Lung (tissue), 12 donors: Measurements from ENCODE around the gene PHOX2B. TPM values are rescaled to one million over a fixed set of nuclear protein-coding genes. Genes with fewer than 3 reads are reported as not detected.

Source experiments
- ATAC-seq: fragments of 200-7000 bp; cut with Tn5 transposase; one replicate; pipeline ENCODE4 v1.9.1; 2020; ENCODE audit warnings: moderate number of reproducible peaks; ENCODE audit not compliant: insufficient read depth, low FRiP score
- DNase-seq, 3 donors: peaks; one replicate each; pipeline ENCODE4 v3.0.0-alpha.2; 2013 to 2017
- H3K27ac ChIP-seq, 2 donors: one replicate each; pipeline ENCODE4 v1.5.1; 2013; ENCODE audit warnings: mild to moderate bottlenecking in 2 of 2, moderate library complexity in 2 of 2, control low read depth in 1 of 2, inconsistent platforms in 1 of 2, low read depth in 1 of 2, low read length in 1 of 2
- H3K27me3 ChIP-seq, 3 donors: one replicate each; pipeline ENCODE4 v1.5.1; 2013; ENCODE audit warnings: low read length in 2 of 3; ENCODE audit not compliant: control insufficient read depth in 3 of 3, insufficient read depth in 3 of 3
- H3K36me3 ChIP-seq, 4 donors: one replicate each; pipeline ENCODE4 v1.5.1; 2013; ENCODE audit warnings: low read length in 4 of 4, mild to moderate bottlenecking in 1 of 4, moderate library complexity in 1 of 4; ENCODE audit not compliant: control insufficient read depth in 4 of 4, insufficient read depth in 4 of 4
- H3K4me1 ChIP-seq, 5 donors: one replicate each; pipeline ENCODE4 v1.5.1; 2013; ENCODE audit warnings: low read length in 5 of 5, mild to moderate bottlenecking in 2 of 5, moderate library complexity in 1 of 5; ENCODE audit not compliant: control insufficient read depth in 5 of 5, insufficient read depth in 5 of 5
- H3K4me3 ChIP-seq: one replicate; pipeline ENCODE4 v1.5.1; 2013; ENCODE audit warnings: mild to moderate bottlenecking, control low read depth, moderate library complexity
- H3K9ac ChIP-seq, 2 donors: one replicate each; pipeline ENCODE4 v1.5.1; 2013; ENCODE audit warnings: low read length in 2 of 2, control low read depth in 1 of 2; ENCODE audit not compliant: insufficient read depth in 1 of 2
- H3K9me3 ChIP-seq, 4 donors: one replicate each; pipeline ENCODE4 v1.5.1; 2013; ENCODE audit warnings: low read length in 3 of 4, mild to moderate bottlenecking in 1 of 4, moderate library complexity in 1 of 4; ENCODE audit not compliant: control insufficient read depth in 4 of 4, insufficient read depth in 3 of 4
- WGBS, 2 donors: extraction: QIAGEN DNeasy Blood & Tissue Kit; methylation state at CpG; one replicate each; pipeline ENCODE4 v1.1.7; 2013; 5-methylcytosine and 5-hydroxymethylcytosine counted together
- polyA plus RNA-seq, 2 donors: library from polyadenylated mRNA; stranded (reverse); fragments of 200-250 nt; gene quantifications; one replicate each; pipeline ENCODE4 v1.2.1, GENCODE V29; 2013
- total RNA-seq, 2 donors: library from RNA; depleted of rRNA in 1 of 2; stranded (reverse); fragments of >200 nt in 1 of 2; gene quantifications; one replicate each; pipeline ENCODE4 v1.2.1, GENCODE V29; 2014 to 2021
- TF ChIP-seq, protein P1 (sequence below): IDR thresholded peaks from 2 replicates; pipeline ENCODE4 v1.5.1; 2012; ENCODE audit warnings: mild to moderate bottlenecking; ENCODE audit errors: control extremely low read depth, extremely low read depth
- donor health status: control.
- donor health status: control.
- donor health status: Bipolar disorder and iron deficiency.
- donor health status: healthy.
- donor health status: DM: yes; HTN: yes; CAD: no.

PHOX2B gene
- total and polyA plus RNA-seq, 4 donors = not detected

- Histone ChIP-seq H3K9me3 (peaks cover 0 to 7% (median 2%) of the 10 kb centered on the region in 4 donors), H3K27ac (no peak overlapping the region), H3K4me1 (no peaks in the 10 kb centered on the region), H3K27me3 (peaks cover 0 to 38% (median 9%) of the 10 kb centered on the region in 3 donors), H3K9ac (no peak overlapping the region), H3K4me3 (no peak overlapping the region), H3K36me3 (no peaks in the 10 kb centered on the region)
- ATAC-seq (no peak), DNase-seq (no peak)
- 90 to 96% methylated on average over 1 of the region's 1 CpG for WGBS, 2 donors
- TF ChIP-seq, protein P1, sequence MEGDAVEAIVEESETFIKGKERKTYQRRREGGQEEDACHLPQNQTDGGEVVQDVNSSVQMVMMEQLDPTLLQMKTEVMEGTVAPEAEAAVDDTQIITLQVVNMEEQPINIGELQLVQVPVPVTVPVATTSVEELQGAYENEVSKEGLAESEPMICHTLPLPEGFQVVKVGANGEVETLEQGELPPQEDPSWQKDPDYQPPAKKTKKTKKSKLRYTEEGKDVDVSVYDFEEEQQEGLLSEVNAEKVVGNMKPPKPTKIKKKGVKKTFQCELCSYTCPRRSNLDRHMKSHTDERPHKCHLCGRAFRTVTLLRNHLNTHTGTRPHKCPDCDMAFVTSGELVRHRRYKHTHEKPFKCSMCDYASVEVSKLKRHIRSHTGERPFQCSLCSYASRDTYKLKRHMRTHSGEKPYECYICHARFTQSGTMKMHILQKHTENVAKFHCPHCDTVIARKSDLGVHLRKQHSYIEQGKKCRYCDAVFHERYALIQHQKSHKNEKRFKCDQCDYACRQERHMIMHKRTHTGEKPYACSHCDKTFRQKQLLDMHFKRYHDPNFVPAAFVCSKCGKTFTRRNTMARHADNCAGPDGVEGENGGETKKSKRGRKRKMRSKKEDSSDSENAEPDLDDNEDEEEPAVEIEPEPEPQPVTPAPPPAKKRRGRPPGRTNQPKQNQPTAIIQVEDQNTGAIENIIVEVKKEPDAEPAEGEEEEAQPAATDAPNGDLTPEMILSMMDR = no peak
Observed at GRCh38 chr4:41722181-41722580, 26.3 kb downstream of the PHOX2B start.

DNA sequence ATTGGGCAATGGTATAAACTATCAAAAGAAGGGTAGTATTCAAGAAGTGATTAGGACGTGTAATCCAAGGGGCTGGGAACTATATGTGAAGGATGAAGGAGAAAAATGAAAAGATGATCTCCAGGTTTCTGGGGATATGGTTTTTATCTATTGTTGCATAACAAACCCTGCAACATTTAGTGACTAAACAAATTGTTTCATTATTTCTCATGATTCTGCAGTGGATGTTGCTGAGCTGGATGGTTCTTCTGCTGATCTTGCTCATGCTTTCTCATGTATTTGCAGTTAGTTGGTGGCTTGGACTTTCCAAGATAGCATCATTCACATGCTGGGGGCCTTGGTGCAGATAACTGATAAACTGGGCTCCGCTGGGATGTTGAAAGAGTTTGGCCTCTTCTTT is 29.1 kb downstream of the PHOX2B start:
- Histone ChIP-seq H3K36me3 (no peaks in the 10 kb centered on the region), H3K27ac (no peak overlapping the region), H3K9ac (no peak overlapping the region), H3K4me1 (no peaks in the 10 kb centered on the region), H3K9me3 (peaks cover 0 to 3% (median 0%) of the 10 kb centered on the region in 4 donors), H3K4me3 (no peak overlapping the region), H3K27me3 (peaks cover 0 to 46% (median 9%) of the 10 kb centered on the region in 3 donors)
- TF ChIP-seq, protein P1 = no peak
- DNase-seq (no peak), ATAC-seq (no peak)
- 83 to 88% methylated on average over 2 of the region's 2 CpGs for WGBS, 2 donors

- TF ChIP-seq, protein P1 = no peak
- no peak for ATAC-seq
- Histone ChIP-seq H3K9ac (no peak overlapping the region), H3K27me3 (peaks cover 0 to 46% (median 9%) of the 10 kb centered on the region in 3 donors), H3K4me1 (no peaks in the 10 kb centered on the region), H3K9me3 (peaks cover 0 to 3% (median 0%) of the 10 kb centered on the region in 4 donors), H3K4me3 (no peak overlapping the region), H3K36me3 (no peaks in the 10 kb centered on the region), H3K27ac (no peak overlapping the region)
- DNase-seq = no peak
Observed at GRCh38 chr4:41718907-41719306, 29.6 kb downstream of the PHOX2B start.

GRCh38 chr4:41715155-41715554 is 33.4 kb downstream of the PHOX2B start:
- ATAC-seq = no peak
- no peak for DNase-seq
- WGBS, 2 donors = 77 to 84% methylated on average over 1 of the region's 1 CpG
- no peaks in the 10 kb centered on the region for H3K36me3 ChIP-seq
- no peaks in the 10 kb centered on the region for H3K4me1 ChIP-seq
- TF ChIP-seq, protein P1 = no peak
- H3K27me3 ChIP-seq = peaks cover 0 to 29% (median 6%) of the 10 kb centered on the region in 3 donors
- H3K4me3 ChIP-seq = no peak overlapping the region
- no peak overlapping the region for H3K27ac ChIP-seq
- no peak overlapping the region for H3K9ac ChIP-seq
- peaks cover 0 to 3% (median 0%) of the 10 kb centered on the region in 4 donors for H3K9me3 ChIP-seq
